ENCODE data around the gene AKR7A2. TPM values are rescaled to one million over a fixed set of nuclear protein-coding genes. Genes with fewer than 3 reads are reported as not detected.
A peak's percentile ranks its signal among the peaks of the same experiment; 100 is the strongest.
"Not testable (repeated sequence)": the region's sequence is repeated elsewhere in the genome, so short reads cannot be mapped to it uniquely, and the experiment has no call there.

Gene AKR7A2
- total and polyA plus RNA-seq, 8 donors, result 43.2 to 73.8 (median 63.5) TPM

DNA sequence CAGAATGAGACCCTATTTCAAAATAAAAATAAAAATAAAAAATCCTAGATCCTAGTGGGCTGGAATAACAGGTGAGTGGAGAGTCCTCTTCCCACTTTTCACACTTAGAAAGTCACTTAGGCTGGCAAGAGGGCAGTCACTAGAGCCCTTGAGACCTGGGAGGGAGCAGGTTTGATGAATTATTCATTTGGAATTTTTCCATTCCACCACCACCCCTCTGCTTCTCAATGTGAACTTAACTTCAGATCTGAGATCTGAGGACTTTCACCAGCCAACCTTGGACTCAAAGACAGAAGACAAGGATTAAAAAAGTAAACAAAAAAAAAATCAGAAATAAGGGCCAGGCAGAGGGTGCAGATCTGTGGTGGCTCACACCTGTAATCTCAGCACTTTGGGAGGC, 39.9 kb downstream of the AKR7A2 start:
- DNase-seq, result no peak
- peaks cover 0 to 8% of the 10 kb centered on the region in 2 donors for H3K9me3 ChIP-seq
- H3K4me3 ChIP-seq, result no peak overlapping the region
- TF ChIP-seq, protein P1, sequence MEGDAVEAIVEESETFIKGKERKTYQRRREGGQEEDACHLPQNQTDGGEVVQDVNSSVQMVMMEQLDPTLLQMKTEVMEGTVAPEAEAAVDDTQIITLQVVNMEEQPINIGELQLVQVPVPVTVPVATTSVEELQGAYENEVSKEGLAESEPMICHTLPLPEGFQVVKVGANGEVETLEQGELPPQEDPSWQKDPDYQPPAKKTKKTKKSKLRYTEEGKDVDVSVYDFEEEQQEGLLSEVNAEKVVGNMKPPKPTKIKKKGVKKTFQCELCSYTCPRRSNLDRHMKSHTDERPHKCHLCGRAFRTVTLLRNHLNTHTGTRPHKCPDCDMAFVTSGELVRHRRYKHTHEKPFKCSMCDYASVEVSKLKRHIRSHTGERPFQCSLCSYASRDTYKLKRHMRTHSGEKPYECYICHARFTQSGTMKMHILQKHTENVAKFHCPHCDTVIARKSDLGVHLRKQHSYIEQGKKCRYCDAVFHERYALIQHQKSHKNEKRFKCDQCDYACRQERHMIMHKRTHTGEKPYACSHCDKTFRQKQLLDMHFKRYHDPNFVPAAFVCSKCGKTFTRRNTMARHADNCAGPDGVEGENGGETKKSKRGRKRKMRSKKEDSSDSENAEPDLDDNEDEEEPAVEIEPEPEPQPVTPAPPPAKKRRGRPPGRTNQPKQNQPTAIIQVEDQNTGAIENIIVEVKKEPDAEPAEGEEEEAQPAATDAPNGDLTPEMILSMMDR (IDR thresholded peaks at IDR 0.05), result no peak
- H3K27ac ChIP-seq, result no peak overlapping the region
- no peaks in the 10 kb centered on the region for H3K36me3 ChIP-seq
- intact Hi-C loops (cut with DNase I), result no loop called here
- no peaks in the 10 kb centered on the region for H3K4me1 ChIP-seq
- peak; percentile 64 for ATAC-seq
- H3K27me3 ChIP-seq, result peaks cover 3 to 26% of the 10 kb centered on the region in 2 donors

DNA sequence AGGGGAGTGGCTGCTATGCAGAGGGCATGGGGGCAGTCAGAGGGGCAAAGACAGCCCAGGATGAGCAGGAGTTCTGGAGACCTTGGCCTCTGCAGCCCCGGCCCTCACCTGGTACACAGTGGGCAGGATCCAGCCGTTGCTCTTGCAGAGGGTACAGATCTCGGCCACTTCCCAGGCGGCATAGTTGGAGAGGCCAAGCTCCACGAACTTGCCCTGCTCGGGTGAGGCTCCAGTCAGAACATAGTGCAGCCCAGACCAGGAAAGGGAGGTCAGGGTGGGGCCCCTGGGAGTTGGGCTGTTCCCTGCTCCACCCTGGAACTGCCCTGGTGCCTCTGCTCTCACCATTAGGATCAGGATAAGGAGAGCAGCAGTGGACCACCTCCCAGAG, 41.6 kb downstream of the AKR7A2 start:
- ATAC-seq; intact Hi-C loops (cut with DNase I): not testable (repeated sequence)

DNA sequence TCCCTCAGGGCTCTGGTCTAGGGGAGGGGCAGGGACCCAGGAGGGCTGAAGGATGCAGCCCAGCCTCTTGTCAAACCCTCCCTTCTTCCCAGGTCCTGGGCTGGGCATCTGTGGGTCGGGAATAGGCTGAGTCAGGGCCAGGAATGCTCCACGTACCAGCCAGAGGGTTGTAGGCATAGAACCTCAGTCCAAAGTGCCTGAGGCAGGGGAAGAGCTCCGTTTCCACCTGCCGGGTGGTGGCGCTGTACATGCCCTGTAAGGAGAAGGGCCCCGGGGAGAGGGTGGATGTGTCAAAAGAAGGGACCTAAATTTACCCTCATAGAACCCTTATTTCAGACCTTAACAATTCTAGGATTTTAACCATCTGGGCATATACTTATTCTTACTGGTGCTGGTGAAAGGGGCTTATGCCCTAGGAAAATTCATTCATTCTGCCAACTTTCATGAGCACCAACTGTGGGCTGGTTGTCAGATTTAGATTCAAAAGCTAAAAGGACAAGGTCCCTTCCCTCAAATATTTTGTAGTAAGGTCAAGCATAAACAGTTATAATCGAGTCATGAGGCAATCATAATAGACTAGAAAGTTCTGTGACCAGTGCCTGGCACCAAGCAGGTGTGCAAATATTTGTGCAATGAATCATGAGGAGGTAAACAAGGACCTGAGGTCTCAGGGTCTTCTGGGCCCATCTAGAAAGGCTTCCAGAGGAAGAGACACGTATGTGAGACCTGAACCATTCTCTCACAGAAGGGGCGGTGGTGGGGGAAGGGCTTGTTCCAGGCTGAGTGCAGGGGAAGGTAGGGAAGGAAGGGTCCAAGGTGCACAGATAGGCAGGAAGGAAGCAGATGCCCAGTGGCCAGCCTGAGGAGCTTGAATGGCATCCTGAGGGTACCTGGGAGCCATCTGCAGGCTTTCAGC, 42.3 kb downstream of the AKR7A2 start:
- not testable (repeated sequence) for H3K27ac ChIP-seq, H3K9me3 ChIP-seq

More for the DNA sequence above, 41.6 kb downstream of the AKR7A2 start:
- not testable (repeated sequence) for H3K36me3 ChIP-seq, DNase-seq, H3K27ac ChIP-seq, H3K9me3 ChIP-seq, H3K4me1 ChIP-seq, H3K4me3 ChIP-seq
- peaks cover 3 to 26% of the 10 kb centered on the region in 2 donors for H3K27me3 ChIP-seq

DNA sequence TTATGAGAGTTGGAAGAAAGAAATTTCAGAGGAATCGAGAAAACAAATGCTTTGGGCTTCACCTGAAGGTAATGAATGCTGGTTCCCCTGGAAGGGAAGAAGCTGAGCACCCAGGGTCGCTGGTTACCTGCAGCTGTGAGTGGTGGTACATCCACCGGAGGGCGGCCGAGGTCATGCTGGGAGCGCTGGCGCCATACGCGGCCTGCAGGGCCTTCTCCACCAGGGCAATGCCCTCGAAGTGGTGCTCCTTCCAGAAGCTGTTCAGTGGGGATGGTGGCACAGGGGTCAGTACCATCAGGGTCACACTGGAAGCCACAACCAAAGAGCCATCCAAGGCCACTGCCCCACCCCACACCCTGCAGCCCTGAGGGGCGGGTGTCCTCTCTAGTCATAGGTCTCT, 43.5 kb downstream of the AKR7A2 start:
- Histone ChIP-seq H3K27me3 (peaks cover under 1 to 9% of the 10 kb centered on the region in 2 donors), H3K27ac (no peak overlapping the region), H3K36me3 (no peaks in the 10 kb centered on the region), H3K4me3 (no peak overlapping the region), H3K4me1 (no peaks in the 10 kb centered on the region), H3K9me3 (no peaks in the 10 kb centered on the region)
- intact Hi-C loops (cut with DNase I), result no loop called here
- ATAC-seq, result no peak
- TF ChIP-seq, protein P1 (IDR thresholded peaks at IDR 0.05), result no peak
- DNase-seq, result no peak

More for the DNA sequence above, 42.3 kb downstream of the AKR7A2 start:
- intact Hi-C loops (cut with DNase I); ATAC-seq; H3K36me3 ChIP-seq; H3K4me1 ChIP-seq; DNase-seq; H3K4me3 ChIP-seq: not testable (repeated sequence)
- H3K27me3 ChIP-seq, result peaks cover 3 to 21% of the 10 kb centered on the region in 2 donors

DNA sequence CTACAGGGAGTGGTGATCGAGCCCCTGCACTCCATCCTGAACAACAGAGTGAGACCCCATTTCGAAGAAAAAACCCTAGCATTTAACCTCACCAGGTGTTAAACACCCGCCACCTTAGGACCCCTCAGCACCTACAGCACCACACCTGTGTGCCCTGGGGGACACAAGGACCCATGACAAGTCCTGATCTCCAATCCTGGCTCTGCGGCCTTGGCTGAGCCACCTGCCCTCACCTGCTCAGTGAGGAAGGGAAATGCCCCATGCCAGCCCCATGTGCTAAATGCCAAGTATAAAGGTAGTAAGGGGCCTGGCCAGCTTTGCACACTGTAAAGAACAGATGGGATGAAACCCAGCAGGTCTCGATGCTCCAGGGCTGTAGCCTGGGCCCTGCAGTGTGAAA, 49.2 kb downstream of the AKR7A2 start:
- H3K27me3 ChIP-seq, result no peaks in the 10 kb centered on the region
- DNase-seq (no peak), ATAC-seq (no peak)
- H3K36me3 ChIP-seq, result peaks cover 0 to 32% of the 10 kb centered on the region in 2 donors
- H3K27ac ChIP-seq, result no peak overlapping the region
- no peak overlapping the region for H3K4me3 ChIP-seq
- no peaks in the 10 kb centered on the region for H3K9me3 ChIP-seq
- H3K4me1 ChIP-seq, result no peaks in the 10 kb centered on the region
- intact Hi-C loops (cut with DNase I), result no loop called here
- TF ChIP-seq, protein P1 (IDR thresholded peaks at IDR 0.05), result no peak

DNA sequence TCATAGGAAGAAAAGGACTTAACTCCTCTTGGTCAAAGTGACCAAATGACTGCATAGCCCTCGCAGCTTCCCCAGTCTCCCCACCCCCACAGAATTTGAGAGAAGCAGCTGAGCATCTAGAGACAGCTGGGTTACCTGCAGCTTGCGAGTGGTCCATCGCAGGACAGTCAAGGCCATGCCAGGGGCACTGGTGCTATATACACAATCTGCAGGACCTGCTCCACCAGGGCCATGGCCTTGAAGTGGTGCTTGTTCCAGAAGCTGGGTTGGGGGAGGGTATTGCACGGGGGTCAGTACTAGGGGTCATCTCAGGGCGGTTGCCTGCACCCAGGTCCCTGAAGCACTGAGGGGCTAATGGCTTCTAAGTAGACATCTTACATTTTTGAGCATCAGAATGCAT, 49.9 kb downstream of the AKR7A2 start:
- ATAC-seq (no peak), DNase-seq (no peak)
- no peaks in the 10 kb centered on the region for H3K9me3 ChIP-seq
- intact Hi-C loops (cut with DNase I), result no loop called here
- H3K27ac ChIP-seq, result no peak overlapping the region
- TF ChIP-seq, protein P1 (IDR thresholded peaks at IDR 0.05), result no peak
- no peaks in the 10 kb centered on the region for H3K27me3 ChIP-seq
- no peaks in the 10 kb centered on the region for H3K4me1 ChIP-seq
- peaks cover 0 to 39% of the 10 kb centered on the region in 2 donors for H3K36me3 ChIP-seq
- H3K4me3 ChIP-seq, result no peak overlapping the region
